ENCODE data around the gene SIRT5.

Gene SIRT5

GRCh38 chr6:13586603-13587542 is 12.5 kb downstream of the SIRT5 start:
- no peak for TF ChIP-seq GATA3 (IDR thresholded peaks at IDR 0.05; ENCODE audit: low read depth, low read length)
- TF ChIP-seq GATA2 (IDR thresholded peaks at IDR 0.05; ENCODE audit: low read depth, low read length), result no peak

- TF ChIP-seq GATA3 (IDR thresholded peaks at IDR 0.05; ENCODE audit: low read depth, low read length) (no peak), GATA2 (IDR thresholded peaks at IDR 0.05; ENCODE audit: low read depth, low read length) (no peak)
Measured at GRCh38 chr6:13589801-13590200, 15.4 kb downstream of the SIRT5 start.

GRCh38 chr6:13590574-13591153 is 16.3 kb downstream of the SIRT5 start:
- TF ChIP-seq GATA2 (IDR thresholded peaks at IDR 0.05; ENCODE audit: low read depth, low read length) (no peak), GATA3 (IDR thresholded peaks at IDR 0.05; ENCODE audit: low read depth, low read length) (no peak)

- TF ChIP-seq GATA3 (IDR thresholded peaks at IDR 0.05; ENCODE audit: low read depth, low read length), result no peak
- no peak for TF ChIP-seq GATA2 (IDR thresholded peaks at IDR 0.05; ENCODE audit: low read depth, low read length)
Measured at GRCh38 chr6:13591205-13591921, 17.0 kb downstream of the SIRT5 start.

GRCh38 chr6:13593103-13593502 is 18.7 kb downstream of the SIRT5 start:
- TF ChIP-seq GATA3 (IDR thresholded peaks at IDR 0.05; ENCODE audit: low read depth, low read length), result peak; percentile 75
- TF ChIP-seq GATA2 (IDR thresholded peaks at IDR 0.05; ENCODE audit: low read depth, low read length), result peak; percentile 97

- TF ChIP-seq GATA2 (IDR thresholded peaks at IDR 0.05; ENCODE audit: low read depth, low read length), result no peak
- TF ChIP-seq GATA3 (IDR thresholded peaks at IDR 0.05; ENCODE audit: low read depth, low read length), result no peak
Measured at GRCh38 chr6:13593720-13594119, 19.3 kb downstream of the SIRT5 start.

GRCh38 chr6:13597073-13597472 is 22.7 kb downstream of the SIRT5 start:
- TF ChIP-seq GATA3 (IDR thresholded peaks at IDR 0.05; ENCODE audit: low read depth, low read length) (no peak), GATA2 (IDR thresholded peaks at IDR 0.05; ENCODE audit: low read depth, low read length) (no peak)

GRCh38 chr6:13600036-13600435 is 25.6 kb downstream of the SIRT5 start:
- TF ChIP-seq GATA3 (IDR thresholded peaks at IDR 0.05; ENCODE audit: low read depth, low read length) (no peak), GATA2 (IDR thresholded peaks at IDR 0.05; ENCODE audit: low read depth, low read length) (no peak)

GRCh38 chr6:13604135-13604534 is 29.7 kb downstream of the SIRT5 start:
- TF ChIP-seq GATA3 (IDR thresholded peaks at IDR 0.05; ENCODE audit: low read depth, low read length) (no peak), GATA2 (IDR thresholded peaks at IDR 0.05; ENCODE audit: low read depth, low read length) (no peak)

GRCh38 chr6:13604546-13605416 is 30.4 kb downstream of the SIRT5 start:
- TF ChIP-seq GATA3 (IDR thresholded peaks at IDR 0.05; ENCODE audit: low read depth, low read length), result no peak
- TF ChIP-seq GATA2 (IDR thresholded peaks at IDR 0.05; ENCODE audit: low read depth, low read length), result no peak

- TF ChIP-seq GATA2 (IDR thresholded peaks at IDR 0.05; ENCODE audit: low read depth, low read length) (no peak), GATA3 (IDR thresholded peaks at IDR 0.05; ENCODE audit: low read depth, low read length) (no peak)
Measured at GRCh38 chr6:13605634-13606033, 31.2 kb downstream of the SIRT5 start.

GRCh38 chr6:13611715-13612114 is 37.3 kb downstream of the SIRT5 start:
- TF ChIP-seq GATA2 (IDR thresholded peaks at IDR 0.05; ENCODE audit: low read depth, low read length) (no peak), GATA3 (IDR thresholded peaks at IDR 0.05; ENCODE audit: low read depth, low read length) (no peak)

- no peak for TF ChIP-seq GATA3 (IDR thresholded peaks at IDR 0.05; ENCODE audit: low read depth, low read length)
- TF ChIP-seq GATA2 (IDR thresholded peaks at IDR 0.05; ENCODE audit: low read depth, low read length), result no peak
Measured at GRCh38 chr6:13613029-13613594, 38.7 kb downstream of the SIRT5 start.

Data from SH-SY5Y (cell line).